A673 (cell line): ENCODE results near the gene MBD3. TPM values are rescaled to one million over a fixed set of nuclear protein-coding genes. Genes with fewer than 3 reads are reported as not detected.

Experiments used
- BruUV-seq: library from RNA; stranded (reverse); fragments of 400-500 nt; replicated peaks from 2 replicates; lab custom pipeline; 2021; lab: Mats Ljungman, UMichigan
- CTCF ChIA-PET: fragments of 300-600 bp; sonication (Branson Sonifier 250); formaldehyde crosslinking; loops from one replicate; lab custom pipeline; 2022; ENCODE audit warnings: antibody characterized with exemption; lab: Charles Lee
- POLR2A ChIA-PET: fragments of 300-600 bp; sonication (Branson Sonifier 250); formaldehyde crosslinking; loops from one replicate; lab custom pipeline; 2022; ENCODE audit warnings: antibody characterized with exemption; ENCODE audit not compliant: low non-redundant PET; lab: Charles Lee
- DNase-seq: peaks from one replicate; pipeline ENCODE4 v3.0.0-alpha.2; 2015; ENCODE audit warnings: low spot score
- H3K27ac ChIP-seq: fragments of 200-600 bp; sonication (generic); 2 replicates; pipeline ENCODE4 v1.5.1; 2016; ENCODE audit warnings: mixed run types, low read depth, mild to moderate bottlenecking, mixed read lengths, antibody characterized with exemption, low read length; ENCODE audit not compliant: poor library complexity, severe bottlenecking
- H3K27me3 ChIP-seq: fragments of 200-600 bp; sonication (generic); replicated peaks from 2 replicates; pipeline ENCODE4 v1.6.1; 2017; ENCODE audit warnings: mixed run types, low read depth, mild to moderate bottlenecking, mixed read lengths, antibody characterized with exemption, low read length; ENCODE audit not compliant: insufficient read depth, poor library complexity
- H3K36me3 ChIP-seq: fragments of 200-600 bp; sonication (generic); 2 replicates; pipeline ENCODE4 v1.6.1; 2016; ENCODE audit warnings: mixed run types, mild to moderate bottlenecking, mixed read lengths, antibody characterized with exemption, low read length; ENCODE audit not compliant: insufficient read depth, poor library complexity, severe bottlenecking
- H3K4me1 ChIP-seq: fragments of 200-600 bp; sonication (generic); 2 replicates; pipeline ENCODE4 v1.6.1; 2017; ENCODE audit warnings: mixed run types, mild to moderate bottlenecking, mixed read lengths, antibody characterized with exemption, low read length; ENCODE audit not compliant: insufficient read depth, poor library complexity, severe bottlenecking
- H3K4me3 ChIP-seq: fragments of 200-600 bp; sonication (generic); 2 replicates; pipeline ENCODE4 v1.5.1; 2016; ENCODE audit warnings: low read depth, mixed run types, mild to moderate bottlenecking, mixed read lengths, low read length; ENCODE audit not compliant: poor library complexity, severe bottlenecking
- H3K9me3 ChIP-seq: fragments of 200-600 bp; sonication (generic); 2 replicates; pipeline ENCODE4 v1.6.1; 2016; ENCODE audit warnings: mixed run types, low read depth, mild to moderate bottlenecking, mixed read lengths, antibody characterized with exemption, low read length; ENCODE audit not compliant: poor library complexity, severe bottlenecking
- CTCF ChIP-seq: fragments of 300-800, 200-600 bp; sonication (generic); conservative IDR thresholded peaks from 2 replicates; pipeline ENCODE4 v1.5.1; 2017; ENCODE audit warnings: low read depth, mild to moderate bottlenecking, antibody characterized with exemption, low read length, moderate library complexity, mixed read lengths
- EZH2 ChIP-seq: fragments of 200-600 bp; sonication (generic); IDR thresholded peaks from 2 replicates; pipeline ENCODE4 v1.6.1; 2017; ENCODE audit warnings: borderline replicate concordance, low read depth, mild to moderate bottlenecking, mixed read lengths, antibody characterized with exemption, low read length; ENCODE audit not compliant: poor library complexity, severe bottlenecking
- intact Hi-C: fragments of 100-400 bp; cut with micrococcal nuclease; formaldehyde crosslinking; loops from one replicate; pipeline ENCODE4 v1.10.0; 2022; ENCODE audit not compliant: unreplicated experiment
- total RNA-seq: library from RNA; stranded (reverse); gene quantifications from 2 replicates; pipeline ENCODE4 v1.2.3, GENCODE V29; 2021

Gene MBD3
- total RNA-seq, 1 experiment from 2014 or later: 138 TPM

- POLR2A ChIA-PET: no interaction called here
- Histone ChIP-seq H3K27me3 (no peaks in the 10 kb centered on the region), H3K4me1 (peaks cover 7% of the 10 kb centered on the region), H3K36me3 (peaks cover 6% of the 10 kb centered on the region), H3K9me3 (no peaks in the 10 kb centered on the region), H3K4me3 (no peak overlapping the region), H3K27ac (no peak overlapping the region)
- TF ChIP-seq EZH2 (no peak), CTCF (no peak)
- CTCF ChIA-PET: no interaction called here
- BruUV-seq: no TSS peak
- intact Hi-C loops: no loop called here
- no peak for DNase-seq
Observed at GRCh38 chr19:1563251-1563650, 29.4 kb downstream of the MBD3 start.

GRCh38 chr19:1561236-1561842 lies 31.3 kb downstream of the MBD3 start:
- no peaks in the 10 kb centered on the region for H3K9me3 ChIP-seq
- no TSS peak for BruUV-seq
- peaks cover 11% of the 10 kb centered on the region for H3K36me3 ChIP-seq
- no peak for TF ChIP-seq CTCF
- TF ChIP-seq EZH2: no peak
- POLR2A ChIA-PET: no interaction called here
- H3K4me3 ChIP-seq: no peak overlapping the region
- intact Hi-C loops: no loop called here
- no peak overlapping the region for H3K27ac ChIP-seq
- CTCF ChIA-PET: interaction anchor here (0.7 kb wide), 1 partner anchor 15 kb away, joined by 3 read pairs; no protein-coding TSS in a partner anchor
- H3K27me3 ChIP-seq: no peaks in the 10 kb centered on the region
- no peak for DNase-seq
- peaks cover 7% of the 10 kb centered on the region for H3K4me1 ChIP-seq

GRCh38 chr19:1560286-1560882 lies 32.3 kb downstream of the MBD3 start:
- Histone ChIP-seq H3K27me3 (no peaks in the 10 kb centered on the region), H3K27ac (no peak overlapping the region), H3K4me3 (no peak overlapping the region), H3K9me3 (no peaks in the 10 kb centered on the region), H3K36me3 (peaks cover 12% of the 10 kb centered on the region), H3K4me1 (no peaks in the 10 kb centered on the region)
- intact Hi-C loops: no loop called here
- no peak for DNase-seq
- ChIA-PET POLR2A (interaction anchor here (0.7 kb wide), 1 partner anchor 26 kb away, joined by 4 read pairs; no protein-coding TSS in a partner anchor), CTCF (no interaction called here)
- no TSS peak for BruUV-seq
- TF ChIP-seq EZH2 (no peak), CTCF (no peak)
